SK-N-MC (cell line): ENCODE data around the gene ICAM2.

Experiments
- EZH2 ChIP-seq: fragments of 200-600 bp; sonication (generic); IDR thresholded peaks from one replicate; pipeline ENCODE4 v1.6.1; 2017; ENCODE audit warnings: antibody characterized with exemption
- FOXP2 ChIP-seq: optimal IDR thresholded peaks from 2 replicates; pipeline ENCODE3; 2011; ENCODE audit warnings: mild to moderate bottlenecking, moderate library complexity; ENCODE audit not compliant: insufficient read depth; ENCODE audit errors: extremely low read length, control extremely low read depth
- POLR2AphosphoS5 ChIP-seq: IDR thresholded peaks from 2 replicates; pipeline ENCODE4 v1.6.1; 2012; ENCODE audit warnings: mild to moderate bottlenecking, low read depth, low read length, borderline replicate concordance

DNA sequence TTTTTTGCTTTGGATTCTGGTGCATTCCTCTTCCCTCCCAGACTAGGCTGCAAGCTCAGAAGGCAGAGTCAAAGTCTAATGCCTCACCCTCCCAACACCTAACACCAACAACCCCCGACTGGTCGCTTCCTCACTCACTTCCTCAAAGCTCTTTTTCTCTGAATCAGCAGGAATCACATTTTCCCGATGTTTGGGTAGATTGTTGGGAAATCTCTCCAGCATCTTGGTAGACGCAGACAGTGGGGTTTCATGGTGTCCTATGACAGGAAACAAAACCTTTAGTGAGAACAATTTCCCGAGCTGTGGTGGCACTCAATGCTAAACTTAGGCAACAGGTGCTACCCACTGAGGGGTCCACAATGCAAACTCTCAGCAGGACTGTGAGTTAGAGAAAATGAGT is 39.9 kb upstream of the ICAM2 start:
- no peak for TF ChIP-seq EZH2
- no peak for TF ChIP-seq POLR2AphosphoS5
- TF ChIP-seq FOXP2 = no peak
